ENCODE data around the gene AMMECR1L. TPM values are rescaled to one million over a fixed set of nuclear protein-coding genes. Genes with fewer than 3 reads are reported as not detected.

Gene AMMECR1L
- total and polyA plus RNA-seq, 10 of the 15 experiments (the other 5 are each of a cell fraction or from before 2014, with no cell fraction given): 2.7 to 12.1 (median 8.0) TPM

DNA sequence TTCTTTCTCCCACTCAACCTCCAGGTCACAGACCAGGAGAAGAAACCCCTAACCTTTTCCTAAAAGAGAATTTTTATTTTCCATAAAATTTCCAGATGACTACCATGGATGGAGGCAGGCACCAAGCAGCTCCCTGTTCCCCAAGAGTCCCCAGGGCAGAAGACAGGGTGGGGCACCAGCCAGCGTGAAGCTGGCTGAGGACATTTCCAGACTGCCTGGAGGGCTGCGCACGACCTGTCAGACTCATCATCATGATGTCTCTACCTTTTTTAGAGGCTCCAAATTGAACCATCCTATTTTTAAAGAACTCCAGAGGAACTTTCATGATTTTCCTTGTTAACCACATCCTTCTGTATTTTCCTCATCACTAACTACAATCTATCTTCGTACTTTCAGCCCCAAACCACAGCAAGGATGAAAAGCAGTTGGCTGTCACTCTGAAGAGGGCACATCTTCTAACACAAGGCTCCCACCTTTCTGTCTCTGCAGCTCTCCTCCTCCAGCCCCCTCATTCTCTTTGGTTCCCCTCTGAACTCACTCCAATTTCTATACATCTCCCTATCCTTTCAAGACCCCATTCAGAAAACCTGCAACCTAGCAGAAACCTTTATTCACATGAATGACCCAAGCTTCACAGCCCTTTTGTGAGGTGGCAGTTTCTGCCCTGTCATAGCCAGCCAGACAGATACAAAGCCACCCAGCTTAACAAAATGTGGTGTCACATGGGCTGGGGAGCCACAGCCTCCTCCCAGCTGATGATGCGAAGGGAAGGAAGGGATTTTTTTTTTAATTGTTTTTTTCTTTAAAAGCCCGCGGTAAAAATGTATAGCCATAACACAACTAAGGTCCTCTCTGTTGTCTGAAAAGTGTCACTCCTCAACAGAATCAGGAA lies 11.1 kb downstream of the AMMECR1L start:
- H3K27me3 ChIP-seq (replicated peaks in 1 of 2; ENCODE audit: control insufficient read depth in 2 of 2, insufficient read depth in 2 of 2, low read length in 1 of 2): no peaks in the 10 kb centered on the region
- H2AFZ ChIP-seq (ENCODE audit: control insufficient read depth, low read depth, low read length): no peak overlapping the region
- TF ChIP-seq RAD51 (IDR thresholded peaks at IDR 0.05) (peak; percentile 51; the same call in 1 of the 2 replicates), POLR2AphosphoS5 (IDR thresholded peaks at IDR 0.05; ENCODE audit: low read length) (no peak), SMC3 (IDR thresholded peaks at IDR 0.05; ENCODE audit: borderline replicate concordance, low read length) (no peak), POU2F2 (IDR thresholded peaks at IDR 0.05; ENCODE audit: borderline replicate concordance, low read depth, low read length) (no peak), E2F8 (IDR thresholded peaks at IDR 0.05; ENCODE audit: low read depth, partially characterized antibody) (no peak), RB1 (IDR thresholded peaks at IDR 0.05; ENCODE audit: borderline replicate concordance) (no peak), SUPT20H (IDR thresholded peaks at IDR 0.05; ENCODE audit: borderline replicate concordance, control insufficient read depth, low read depth, low read length) (no peak), SIN3A (IDR thresholded peaks at IDR 0.05; ENCODE audit: low read depth, low read length) (no peak), RUNX3 (IDR thresholded peaks at IDR 0.05; ENCODE audit: low read length) (peak; percentile 27)
- TF ChIP-seq, protein P1, sequence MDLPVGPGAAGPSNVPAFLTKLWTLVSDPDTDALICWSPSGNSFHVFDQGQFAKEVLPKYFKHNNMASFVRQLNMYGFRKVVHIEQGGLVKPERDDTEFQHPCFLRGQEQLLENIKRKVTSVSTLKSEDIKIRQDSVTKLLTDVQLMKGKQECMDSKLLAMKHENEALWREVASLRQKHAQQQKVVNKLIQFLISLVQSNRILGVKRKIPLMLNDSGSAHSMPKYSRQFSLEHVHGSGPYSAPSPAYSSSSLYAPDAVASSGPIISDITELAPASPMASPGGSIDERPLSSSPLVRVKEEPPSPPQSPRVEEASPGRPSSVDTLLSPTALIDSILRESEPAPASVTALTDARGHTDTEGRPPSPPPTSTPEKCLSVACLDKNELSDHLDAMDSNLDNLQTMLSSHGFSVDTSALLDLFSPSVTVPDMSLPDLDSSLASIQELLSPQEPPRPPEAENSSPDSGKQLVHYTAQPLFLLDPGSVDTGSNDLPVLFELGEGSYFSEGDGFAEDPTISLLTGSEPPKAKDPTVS (IDR thresholded peaks at IDR 0.05; ENCODE audit: low read depth, low read length): no peak
- TF ChIP-seq, protein P2, sequence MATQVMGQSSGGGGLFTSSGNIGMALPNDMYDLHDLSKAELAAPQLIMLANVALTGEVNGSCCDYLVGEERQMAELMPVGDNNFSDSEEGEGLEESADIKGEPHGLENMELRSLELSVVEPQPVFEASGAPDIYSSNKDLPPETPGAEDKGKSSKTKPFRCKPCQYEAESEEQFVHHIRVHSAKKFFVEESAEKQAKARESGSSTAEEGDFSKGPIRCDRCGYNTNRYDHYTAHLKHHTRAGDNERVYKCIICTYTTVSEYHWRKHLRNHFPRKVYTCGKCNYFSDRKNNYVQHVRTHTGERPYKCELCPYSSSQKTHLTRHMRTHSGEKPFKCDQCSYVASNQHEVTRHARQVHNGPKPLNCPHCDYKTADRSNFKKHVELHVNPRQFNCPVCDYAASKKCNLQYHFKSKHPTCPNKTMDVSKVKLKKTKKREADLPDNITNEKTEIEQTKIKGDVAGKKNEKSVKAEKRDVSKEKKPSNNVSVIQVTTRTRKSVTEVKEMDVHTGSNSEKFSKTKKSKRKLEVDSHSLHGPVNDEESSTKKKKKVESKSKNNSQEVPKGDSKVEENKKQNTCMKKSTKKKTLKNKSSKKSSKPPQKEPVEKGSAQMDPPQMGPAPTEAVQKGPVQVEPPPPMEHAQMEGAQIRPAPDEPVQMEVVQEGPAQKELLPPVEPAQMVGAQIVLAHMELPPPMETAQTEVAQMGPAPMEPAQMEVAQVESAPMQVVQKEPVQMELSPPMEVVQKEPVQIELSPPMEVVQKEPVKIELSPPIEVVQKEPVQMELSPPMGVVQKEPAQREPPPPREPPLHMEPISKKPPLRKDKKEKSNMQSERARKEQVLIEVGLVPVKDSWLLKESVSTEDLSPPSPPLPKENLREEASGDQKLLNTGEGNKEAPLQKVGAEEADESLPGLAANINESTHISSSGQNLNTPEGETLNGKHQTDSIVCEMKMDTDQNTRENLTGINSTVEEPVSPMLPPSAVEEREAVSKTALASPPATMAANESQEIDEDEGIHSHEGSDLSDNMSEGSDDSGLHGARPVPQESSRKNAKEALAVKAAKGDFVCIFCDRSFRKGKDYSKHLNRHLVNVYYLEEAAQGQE (IDR thresholded peaks at IDR 0.05; ENCODE audit: low read depth, low read length): no peak
- TF ChIP-seq, protein P3, sequence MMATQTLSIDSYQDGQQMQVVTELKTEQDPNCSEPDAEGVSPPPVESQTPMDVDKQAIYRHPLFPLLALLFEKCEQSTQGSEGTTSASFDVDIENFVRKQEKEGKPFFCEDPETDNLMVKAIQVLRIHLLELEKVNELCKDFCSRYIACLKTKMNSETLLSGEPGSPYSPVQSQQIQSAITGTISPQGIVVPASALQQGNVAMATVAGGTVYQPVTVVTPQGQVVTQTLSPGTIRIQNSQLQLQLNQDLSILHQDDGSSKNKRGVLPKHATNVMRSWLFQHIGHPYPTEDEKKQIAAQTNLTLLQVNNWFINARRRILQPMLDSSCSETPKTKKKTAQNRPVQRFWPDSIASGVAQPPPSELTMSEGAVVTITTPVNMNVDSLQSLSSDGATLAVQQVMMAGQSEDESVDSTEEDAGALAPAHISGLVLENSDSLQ (IDR thresholded peaks at IDR 0.05): peak; percentile 35; the same call in 1 of the 2 replicates
- DNase-seq (ENCODE audit: low read depth, low spot score) (no peak), FAIRE-seq (no peak), ATAC-seq (peak; percentile 88)
- H3K9me3 ChIP-seq (replicated peaks; ENCODE audit: control insufficient read depth, insufficient read depth, low read length): no peaks in the 10 kb centered on the region
- ChIA-PET POLR2A (interaction anchor here (0.6 kb wide), 1 partner anchor 42 kb away, joined by 3 read pairs; no protein-coding TSS in a partner anchor), CTCF (interaction anchor here (0.9 kb wide), 1 partner anchor 45 kb away, joined by 3 read pairs; no protein-coding TSS in a partner anchor), RAD21 (ENCODE audit: unreplicated experiment) (no interaction called here), SMC1A (ENCODE audit: uncharacterized antibody, unreplicated experiment) (interaction anchor here (0.8 to 1.2 kb wide), 4 partner anchors 8 to 125 kb away, joined by 3 to 4 read pairs (median 3); no protein-coding TSS in a partner anchor)
- peaks cover 18% of the 10 kb centered on the region for H3K79me2 ChIP-seq (ENCODE audit: control insufficient read depth, insufficient read depth, low read length)
- in situ Hi-C loops (cut with MboI): no loop called here
- intact Hi-C loops (cut with micrococcal nuclease; ENCODE audit: unreplicated experiment): no loop called here
- no peaks in the 10 kb centered on the region; the same call in 1 of the 2 replicates for H3K4me1 ChIP-seq (ENCODE audit: control insufficient read depth, insufficient read depth, low read length)
- H4K20me1 ChIP-seq (ENCODE audit: control insufficient read depth, insufficient read depth): no peaks in the 10 kb centered on the region
- H3K27ac ChIP-seq (ENCODE audit: control insufficient read depth, insufficient read depth): no peak overlapping the region
- WGBS (ENCODE audit: insufficient coverage, insufficient replicate concordance, low lambda C conversion rate, missing lambda C conversion rate): 64% methylated on average over 7 of the region's 7 CpGs
- no TSS peak for BruUV-seq (replicated peaks)
- 0 out of 2 replicates have a peak overlapping the region, but pooled peaks have one; percentile 26 for H3K4me2 ChIP-seq (ENCODE audit: control insufficient read depth, insufficient read depth)
- peaks cover 11 to 21% of the 10 kb centered on the region in 2 experiments for H3K36me3 ChIP-seq (ENCODE audit: control insufficient read depth in 2 of 2, insufficient read depth in 2 of 2, low read length in 1 of 2)
- H3K4me3 ChIP-seq: no peak overlapping the region
- no peak overlapping the region for H3K9ac ChIP-seq (ENCODE audit: control insufficient read depth, insufficient read depth, low read length)
